GM12865 (cell line): Measurements from ENCODE around the gene CCHCR1.

Source experiments
- DNase-seq: peaks from one replicate; pipeline ENCODE4 v3.0.0; 2010; ENCODE audit warnings: low read depth
- H3K4me3 ChIP-seq: 2 replicates; pipeline ENCODE4 v1.5.1; 2011; ENCODE audit warnings: mild to moderate bottlenecking, low read depth, low read length, control low read depth
- CTCF ChIP-seq: IDR thresholded peaks from 2 replicates; pipeline ENCODE4 v1.5.1; 2011; ENCODE audit warnings: low read length, control low read depth, low read depth, inconsistent platforms; ENCODE audit not compliant: insufficient read depth; ENCODE audit errors: missing control alignments

Gene CCHCR1

GRCh38 chr6:31122791-31123706, 34.6 kb downstream of the CCHCR1 start:
- DNase-seq, result no peak
- TF ChIP-seq CTCF, result no peak
- H3K4me3 ChIP-seq, result no peak overlapping the region

DNA sequence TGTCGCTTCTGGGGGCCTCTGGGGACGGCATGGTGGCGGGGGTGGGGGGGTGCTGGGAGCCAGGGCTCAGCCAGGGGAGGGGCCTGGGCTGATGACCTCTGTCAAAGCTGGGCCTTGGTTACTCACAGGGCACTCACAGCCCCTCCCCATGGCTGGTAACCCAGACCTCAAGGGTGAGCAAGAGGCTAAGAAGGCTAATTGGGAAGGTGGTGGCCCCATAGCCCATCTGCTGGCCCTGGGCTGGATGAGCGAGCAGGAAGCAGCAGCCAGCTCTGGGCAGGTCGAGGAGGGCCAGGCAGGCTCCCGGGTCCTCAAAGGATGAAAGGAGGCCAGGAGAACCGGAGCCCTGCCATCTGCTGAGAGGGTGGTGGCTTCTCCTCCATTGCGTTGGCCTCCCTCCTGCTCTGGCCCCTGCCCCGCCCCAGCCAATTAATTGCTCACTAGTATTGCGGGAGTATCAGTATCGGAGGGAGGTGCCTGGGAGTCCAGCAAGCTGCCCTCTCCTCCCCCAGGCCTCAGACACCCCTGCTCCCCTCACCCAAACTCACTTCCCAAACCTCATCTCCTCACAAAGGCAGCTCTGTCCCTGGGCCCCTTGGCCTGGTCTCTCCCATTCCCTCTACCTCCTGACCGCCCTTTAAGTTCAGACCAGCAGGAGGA, 36.3 kb downstream of the CCHCR1 start:
- no peak overlapping the region for H3K4me3 ChIP-seq
- TF ChIP-seq CTCF, result no peak

GRCh38 chr6:31120151-31120915, 37.3 kb downstream of the CCHCR1 start, which contains the start of gene CDSN:
CDSN (minus strand) TSS chr6:31120446; CDS start chr6:31120419, 27 bp downstream.
- no peak for DNase-seq
- no peak for TF ChIP-seq CTCF
- no peak within 1 kb of the TSS for H3K4me3 ChIP-seq

More for the DNA sequence above, 36.3 kb downstream of the CCHCR1 start:
- DNase-seq, result no peak

GRCh38 chr6:31118178-31118577, 39.4 kb downstream of the CCHCR1 start:
- TF ChIP-seq CTCF, result no peak
- no peak for DNase-seq
- H3K4me3 ChIP-seq, result no peak overlapping the region

- TF ChIP-seq CTCF, result no peak
- no peak for DNase-seq
- no peak overlapping the region for H3K4me3 ChIP-seq
Observed at GRCh38 chr6:31116661-31117385, 40.8 kb downstream of the CCHCR1 start.

GRCh38 chr6:31115941-31116560, 41.6 kb downstream of the CCHCR1 start:
- DNase-seq, result no peak
- no peak for TF ChIP-seq CTCF
- no peak overlapping the region for H3K4me3 ChIP-seq
